Duodenal mucosa (tissue), 2 donors: ENCODE data around the gene DOCK4.

Source experiments
- H3K27ac ChIP-seq: one replicate; pipeline ENCODE4 v1.7.0; 2013; ENCODE audit warnings: low read depth, low read length
- H3K27me3 ChIP-seq, 2 donors: one replicate each; pipeline ENCODE4 v1.7.0; 2013; ENCODE audit warnings: low read length in 2 of 2, control low read depth in 1 of 2; ENCODE audit not compliant: insufficient read depth in 2 of 2, control insufficient read depth in 1 of 2
- H3K36me3 ChIP-seq, 2 donors: one replicate each; pipeline ENCODE4 v1.7.0; 2013; ENCODE audit warnings: low read length in 2 of 2, control low read depth in 1 of 2; ENCODE audit not compliant: insufficient read depth in 2 of 2, control insufficient read depth in 1 of 2
- H3K4me1 ChIP-seq, 2 donors: one replicate each; pipeline ENCODE4 v1.7.0; 2013; ENCODE audit warnings: low read length in 2 of 2, control low read depth in 1 of 2; ENCODE audit not compliant: insufficient read depth in 2 of 2, control insufficient read depth in 1 of 2
- H3K4me3 ChIP-seq, 2 donors: one replicate each; pipeline ENCODE4 v1.7.0; 2013; ENCODE audit warnings: low read length in 2 of 2, low read depth in 1 of 2
- H3K9ac ChIP-seq, 2 donors: one replicate each; pipeline ENCODE4 v1.7.0; 2013; ENCODE audit warnings: low read length in 2 of 2, low read depth in 1 of 2
- H3K9me3 ChIP-seq, 2 donors: one replicate each; pipeline ENCODE4 v1.7.0; 2013; ENCODE audit warnings: low read length in 2 of 2, control low read depth in 1 of 2; ENCODE audit not compliant: control insufficient read depth in 1 of 2

DOCK4 gene

GRCh38 chr7:111873963-111874690 lies 332.1 kb downstream of the DOCK4 start:
- H3K36me3 ChIP-seq, result no peaks in the 10 kb centered on the region
- H3K27me3 ChIP-seq, result no peaks in the 10 kb centered on the region
- no peak overlapping the region for H3K27ac ChIP-seq
- H3K9ac ChIP-seq, result no peak overlapping the region
- no peaks in the 10 kb centered on the region for H3K9me3 ChIP-seq
- no peaks in the 10 kb centered on the region for H3K4me1 ChIP-seq
- no peak overlapping the region for H3K4me3 ChIP-seq

DNA sequence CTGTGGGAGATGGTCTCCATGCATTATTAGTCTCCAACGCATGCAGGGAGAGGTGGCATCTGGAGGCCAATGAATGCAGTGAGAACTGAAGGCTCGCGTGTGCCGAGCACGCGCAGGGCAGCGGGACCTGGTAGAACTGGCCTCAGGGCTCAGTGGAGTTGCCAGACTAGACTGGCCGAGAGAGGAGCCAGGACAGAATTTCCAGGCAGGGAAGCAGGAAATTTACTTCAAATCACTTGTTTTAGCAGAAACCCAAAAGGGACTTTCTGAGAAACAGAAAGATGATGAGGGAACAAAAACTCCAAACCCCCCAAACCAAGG lies 332.9 kb downstream of the DOCK4 start:
- no peak overlapping the region for H3K9ac ChIP-seq
- H3K36me3 ChIP-seq, result no peaks in the 10 kb centered on the region
- no peaks in the 10 kb centered on the region for H3K27me3 ChIP-seq
- no peak overlapping the region for H3K27ac ChIP-seq
- no peaks in the 10 kb centered on the region for H3K4me1 ChIP-seq
- H3K9me3 ChIP-seq, result no peaks in the 10 kb centered on the region
- H3K4me3 ChIP-seq, result no peak overlapping the region

- Histone ChIP-seq H3K4me1 (no peaks in the 10 kb centered on the region), H3K27ac (no peak overlapping the region)
These were observed 333.5 kb downstream of the DOCK4 start for GRCh38 chr7:111872450-111873325.

DNA sequence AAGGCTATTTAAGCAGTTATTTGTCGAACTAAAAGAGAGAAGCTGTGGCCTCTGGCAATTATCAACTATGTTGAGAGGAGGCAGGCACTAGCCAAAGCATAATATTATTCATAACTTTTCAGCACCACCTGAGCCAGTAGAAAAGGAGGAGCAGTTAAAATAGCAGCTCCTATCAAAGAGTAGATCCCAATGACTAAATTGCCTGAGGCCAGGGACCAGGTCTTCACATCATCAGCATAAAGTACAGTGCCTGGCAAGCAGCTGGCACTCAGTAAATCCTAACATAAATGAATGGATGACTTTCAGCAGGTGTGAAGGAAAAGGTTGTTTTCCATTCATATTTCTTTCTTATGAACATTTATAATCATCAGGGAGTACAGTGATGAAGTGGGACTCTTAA lies 334.9 kb downstream of the DOCK4 start:
- Histone ChIP-seq H3K4me3 (no peak overlapping the region), H3K9ac (no peak overlapping the region), H3K27ac (no peak overlapping the region), H3K27me3 (no peaks in the 10 kb centered on the region), H3K9me3 (no peaks in the 10 kb centered on the region), H3K36me3 (no peaks in the 10 kb centered on the region), H3K4me1 (no peaks in the 10 kb centered on the region)

More at GRCh38 chr7:111872450-111873325, 333.5 kb downstream of the DOCK4 start:
- no peaks in the 10 kb centered on the region for H3K9me3 ChIP-seq
- no peak overlapping the region for H3K4me3 ChIP-seq
- no peaks in the 10 kb centered on the region for H3K36me3 ChIP-seq
- no peaks in the 10 kb centered on the region for H3K27me3 ChIP-seq
- H3K9ac ChIP-seq, result no peak overlapping the region

GRCh38 chr7:111869280-111869679 lies 336.9 kb downstream of the DOCK4 start:
- H3K36me3 ChIP-seq, result no peaks in the 10 kb centered on the region

DNA sequence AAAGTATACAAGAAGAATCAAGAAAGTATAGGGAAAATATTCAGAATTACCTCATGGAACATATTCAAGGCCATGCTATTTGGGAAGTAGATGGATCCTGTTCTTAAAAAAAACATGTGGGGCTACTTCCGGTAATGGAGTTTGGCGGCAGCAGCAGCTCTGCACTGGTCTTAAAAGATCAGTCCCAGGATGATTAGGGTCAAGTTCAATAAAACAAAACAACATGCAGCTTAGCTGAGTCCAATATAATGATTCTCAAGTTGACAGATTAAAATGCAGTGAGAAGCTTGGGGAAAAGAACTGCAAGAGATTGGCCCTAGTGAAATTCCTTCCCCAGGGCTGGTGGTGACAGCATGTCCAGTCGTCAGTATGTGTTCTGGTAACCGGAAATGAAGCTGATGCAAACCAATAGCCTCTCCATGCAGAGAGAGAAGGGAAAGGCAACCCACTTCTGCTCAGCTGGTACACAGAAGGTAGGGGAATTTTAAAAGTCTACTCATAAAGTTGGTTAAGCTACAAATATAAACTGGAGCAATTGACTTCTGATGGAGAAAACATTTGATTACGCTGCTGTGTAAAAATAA lies 338.8 kb downstream of the DOCK4 start:
- Histone ChIP-seq H3K4me1 (no peaks in the 10 kb centered on the region), H3K4me3 (no peak overlapping the region), H3K9ac (no peak overlapping the region), H3K27ac (no peak overlapping the region), H3K27me3 (no peaks in the 10 kb centered on the region), H3K36me3 (no peaks in the 10 kb centered on the region), H3K9me3 (no peaks in the 10 kb centered on the region)

More at GRCh38 chr7:111869280-111869679, 336.9 kb downstream of the DOCK4 start:
- H3K9me3 ChIP-seq, result no peaks in the 10 kb centered on the region
- H3K27me3 ChIP-seq, result no peaks in the 10 kb centered on the region
- H3K4me3 ChIP-seq, result no peak overlapping the region
- no peak overlapping the region for H3K27ac ChIP-seq
- H3K4me1 ChIP-seq, result no peaks in the 10 kb centered on the region
- no peak overlapping the region for H3K9ac ChIP-seq

DNA sequence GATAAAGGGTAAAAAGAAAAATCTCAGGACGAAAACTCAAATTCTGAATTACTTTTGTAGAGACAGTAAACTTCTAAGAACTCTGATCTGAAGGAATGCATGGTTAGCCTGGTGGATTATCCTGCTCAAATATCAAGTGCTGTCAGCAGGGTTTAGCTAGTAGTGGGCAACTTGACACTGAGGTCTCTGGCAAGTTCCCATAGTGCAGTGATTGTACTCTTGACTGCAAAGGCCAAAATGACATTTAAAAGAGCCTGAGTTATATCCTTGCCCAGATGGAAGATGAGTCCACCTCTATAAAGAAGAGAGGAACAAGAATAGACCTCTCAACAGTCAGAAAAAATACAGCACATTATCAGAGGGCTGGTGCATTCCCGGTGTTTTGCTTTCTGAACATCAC lies 339.4 kb downstream of the DOCK4 start:
- Histone ChIP-seq H3K36me3 (no peaks in the 10 kb centered on the region), H3K27ac (no peak overlapping the region), H3K9me3 (no peaks in the 10 kb centered on the region), H3K4me1 (no peaks in the 10 kb centered on the region), H3K4me3 (no peak overlapping the region), H3K27me3 (no peaks in the 10 kb centered on the region), H3K9ac (no peak overlapping the region)

GRCh38 chr7:111865430-111865829 lies 340.8 kb downstream of the DOCK4 start:
- Histone ChIP-seq H3K4me3 (no peak overlapping the region), H3K4me1 (no peaks in the 10 kb centered on the region), H3K9me3 (no peaks in the 10 kb centered on the region), H3K27ac (no peak overlapping the region), H3K27me3 (no peaks in the 10 kb centered on the region), H3K9ac (no peak overlapping the region), H3K36me3 (no peaks in the 10 kb centered on the region)

DNA sequence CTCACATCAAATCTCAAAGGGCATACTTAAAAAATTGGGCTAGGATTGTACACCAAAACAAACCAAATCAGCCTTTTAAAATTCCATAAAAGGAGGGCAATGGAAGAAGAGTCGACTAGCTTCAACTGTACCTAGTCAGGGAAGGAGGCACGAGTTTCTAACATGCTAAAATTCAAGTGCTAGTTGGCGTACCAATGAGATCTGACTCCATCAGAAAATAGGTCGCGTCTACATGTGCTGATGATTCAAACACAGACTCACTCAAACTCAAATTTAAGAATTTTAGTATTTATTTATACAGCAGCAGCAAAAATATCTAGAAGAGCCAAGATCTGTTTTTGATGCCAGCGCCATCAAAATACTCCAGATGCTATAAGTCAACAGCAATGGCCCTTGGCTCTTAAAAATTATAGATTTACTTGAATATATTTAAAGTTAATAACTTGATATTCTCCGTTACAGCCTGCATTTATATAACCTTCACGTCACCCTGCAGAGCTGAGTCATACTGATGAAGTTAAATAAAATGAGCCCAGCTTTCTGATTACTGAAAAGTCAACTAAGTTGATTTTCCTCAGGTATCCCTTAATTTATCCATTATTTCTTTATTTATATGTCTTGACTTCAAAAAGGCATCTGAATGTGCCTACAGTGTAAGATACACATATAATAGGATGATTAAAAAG lies 341.8 kb downstream of the DOCK4 start:
- H3K27me3 ChIP-seq, result no peaks in the 10 kb centered on the region
- H3K4me3 ChIP-seq, result no peak overlapping the region
- H3K9me3 ChIP-seq, result no peaks in the 10 kb centered on the region
- H3K36me3 ChIP-seq, result no peaks in the 10 kb centered on the region
- H3K27ac ChIP-seq, result no peak overlapping the region
- H3K9ac ChIP-seq, result no peak overlapping the region
- no peaks in the 10 kb centered on the region for H3K4me1 ChIP-seq

GRCh38 chr7:111863269-111863668 lies 342.9 kb downstream of the DOCK4 start:
- H3K9me3 ChIP-seq, result no peaks in the 10 kb centered on the region

More at GRCh38 chr7:111863269-111863668, 342.9 kb downstream of the DOCK4 start:
- H3K27ac ChIP-seq, result no peak overlapping the region
- H3K27me3 ChIP-seq, result no peaks in the 10 kb centered on the region
- H3K4me3 ChIP-seq, result no peak overlapping the region
- no peak overlapping the region for H3K9ac ChIP-seq
- no peaks in the 10 kb centered on the region for H3K4me1 ChIP-seq
- no peaks in the 10 kb centered on the region for H3K36me3 ChIP-seq
